CD4-positive, CD25-positive, alpha-beta regulatory T cell (primary cell): Measurements from ENCODE around the gene DNAJB11. TPM values are rescaled to one million over a fixed set of nuclear protein-coding genes. Genes with fewer than 3 reads are reported as not detected.
"Not testable (repeated sequence)": the region's sequence is repeated elsewhere in the genome, so short reads cannot be mapped to it uniquely, and the experiment has no call there.

Experiments used
- ATAC-seq, 2 donors: fragments of 150-1000 bp; cut with Tn5 transposase; one replicate each; pipeline ENCODE4 v1.10.0; 2021; ENCODE audit warnings: low read depth in 2 of 2, moderate number of reproducible peaks in 2 of 2, moderate library complexity in 1 of 2
- DNase-seq, 3 donors: peaks; one replicate each; pipeline versions ENCODE4 v3.0.0 to v3.0.0-alpha.2; 2012 to 2022; ENCODE audit warnings: mixed read lengths in 1 of 3
- H3K27ac ChIP-seq: one replicate; pipeline ENCODE4 v1.7.0; 2013; ENCODE audit warnings: mild to moderate bottlenecking, low read length; ENCODE audit not compliant: insufficient read depth, poor library complexity, severe bottlenecking
- H3K27me3 ChIP-seq: one replicate; pipeline ENCODE4 v1.7.0; 2013; ENCODE audit warnings: low read length; ENCODE audit not compliant: control insufficient read depth, insufficient read depth
- H3K36me3 ChIP-seq: one replicate; pipeline ENCODE4 v1.7.0; 2013; ENCODE audit warnings: mild to moderate bottlenecking, low read length, moderate library complexity; ENCODE audit not compliant: control insufficient read depth, insufficient read depth
- H3K4me1 ChIP-seq: 2 replicates; pipeline ENCODE4 v1.7.0; 2013; ENCODE audit warnings: mild to moderate bottlenecking, low read length; ENCODE audit not compliant: insufficient read depth, control insufficient read depth, poor library complexity, severe bottlenecking
- H3K4me3 ChIP-seq: one replicate; pipeline ENCODE4 v1.7.0; 2013; ENCODE audit warnings: low read depth, mild to moderate bottlenecking, low read length, moderate library complexity
- H3K9me3 ChIP-seq, 2 experiments: 1 replicate in 1 of 2; 2 replicates in 1 of 2; pipeline ENCODE4 v1.7.0; 2013; ENCODE audit warnings: low read length in 2 of 2, mild to moderate bottlenecking in 1 of 2, moderate library complexity in 1 of 2; ENCODE audit not compliant: control insufficient read depth in 2 of 2
- H3K27ac Mint-ChIP-seq, 3 donors: one replicate each; pipeline ENCODE4 v1.8.0; 2020 to 2022; ENCODE audit warnings: mild to moderate bottlenecking in 3 of 3, mixed read lengths in 3 of 3, moderate library complexity in 2 of 3
- H3K27me3 Mint-ChIP-seq: one replicate; pipeline ENCODE4 v1.8.0; 2022; ENCODE audit warnings: mild to moderate bottlenecking, mixed read lengths
- H3K36me3 Mint-ChIP-seq: one replicate; pipeline ENCODE4 v1.8.0; 2020; ENCODE audit warnings: mixed read lengths
- H3K4me1 Mint-ChIP-seq, 4 donors: one replicate each; pipeline ENCODE4 v1.8.0; 2020 to 2022; ENCODE audit warnings: mixed read lengths in 4 of 4, mild to moderate bottlenecking in 1 of 4
- H3K4me3 Mint-ChIP-seq, 4 donors: one replicate each; pipeline ENCODE4 v1.8.0; 2020 to 2022; ENCODE audit warnings: mild to moderate bottlenecking in 4 of 4, mixed read lengths in 4 of 4, moderate library complexity in 3 of 4
- H3K9me3 Mint-ChIP-seq, 7 donors: one replicate each; pipeline ENCODE4 v1.8.0; 2020 to 2022; ENCODE audit warnings: mixed read lengths in 7 of 7, mild to moderate bottlenecking in 3 of 7, moderate library complexity in 2 of 7
- polyA plus RNA-seq, 4 donors: library from polyadenylated mRNA; unstranded; fragments of 300-500 nt; fragmentation: Illumina TruSeq; gene quantifications; one replicate each; pipeline ENCODE4 v1.2.3, GENCODE V29; 2021
- total RNA-seq: library from RNA; stranded (reverse); gene quantifications from one replicate; pipeline ENCODE4 v1.2.3, GENCODE V29; 2022

The DNAJB11 gene
- total and polyA plus RNA-seq, 5 donors from 2014 or later = 26.4 to 91.9 (median 36.4) TPM

GRCh38 chr3:186634207-186634606, 63.7 kb downstream of the DNAJB11 start:
- H3K36me3 Mint-ChIP-seq, ATAC-seq, DNase-seq, H3K9me3 ChIP-seq, H3K27ac Mint-ChIP-seq, H3K4me1 Mint-ChIP-seq, H3K36me3 ChIP-seq, H3K27ac ChIP-seq, H3K4me3 Mint-ChIP-seq, H3K4me1 ChIP-seq, H3K4me3 ChIP-seq, H3K9me3 Mint-ChIP-seq: not testable (repeated sequence)
- H3K27me3 Mint-ChIP-seq = peaks cover 28% of the 10 kb centered on the region
- H3K27me3 ChIP-seq = peaks cover 11% of the 10 kb centered on the region

Other genes with a start within 250 kb of the DNAJB11 start
- gene DGKG, start 208.5 kb upstream of the DNAJB11 start, total RNA-seq = 0.81 TPM
- not detected for gene DGKG, start 208.5 kb upstream of the DNAJB11 start, polyA plus RNA-seq
- gene CRYGS, start 26.3 kb upstream of the DNAJB11 start, total RNA-seq = 2.1 TPM
- under 1 TPM in 2 of 4 donors, not detected in 2; 0.36 to 0.53 TPM for gene CRYGS, start 26.3 kb upstream of the DNAJB11 start, polyA plus RNA-seq
- 19.8 TPM for gene TBCCD1, start 3.4 kb upstream of the DNAJB11 start, total RNA-seq
- gene TBCCD1, start 3.4 kb upstream of the DNAJB11 start, polyA plus RNA-seq = 10 to 100 TPM; 18.7 to 23.9 (median 22.5) TPM
- gene AHSG, start 42.3 kb downstream of the DNAJB11 start, total RNA-seq = not detected
- not detected for gene AHSG, start 42.3 kb downstream of the DNAJB11 start, polyA plus RNA-seq
- gene FETUB, start 69.7 kb downstream of the DNAJB11 start, total RNA-seq = not detected
- not detected for gene FETUB, start 69.7 kb downstream of the DNAJB11 start, polyA plus RNA-seq
- not detected for gene HRG, start 95.3 kb downstream of the DNAJB11 start, total RNA-seq
- gene HRG, start 95.3 kb downstream of the DNAJB11 start, polyA plus RNA-seq = not detected
- not detected for gene KNG1, start 146.6 kb downstream of the DNAJB11 start, total RNA-seq
- gene KNG1, start 146.6 kb downstream of the DNAJB11 start, polyA plus RNA-seq = not detected
- 900 TPM for gene EIF4A2, start 212.9 kb downstream of the DNAJB11 start, total RNA-seq
- gene EIF4A2, start 212.9 kb downstream of the DNAJB11 start, polyA plus RNA-seq = 100 to 1,000 TPM; 203 to 253 (median 230) TPM
- gene RFC4, start 235.8 kb downstream of the DNAJB11 start, total RNA-seq = 16.8 TPM
- gene RFC4, start 235.8 kb downstream of the DNAJB11 start, polyA plus RNA-seq = 10 to 100 TPM; 15.6 to 40.2 (median 24.9) TPM